Type B pancreatic cell (in vitro differentiated cells): ENCODE data around the gene KCNF1. TPM values are rescaled to one million over a fixed set of nuclear protein-coding genes. Genes with fewer than 3 reads are reported as not detected.

Experiments
- DNase-seq: peaks from one replicate; pipeline ENCODE4 v3.0.0; 2021; ENCODE audit warnings: mixed read lengths; ENCODE audit not compliant: unreplicated experiment; ENCODE audit errors: extremely low spot score
- H3K27ac Mint-ChIP-seq: 2 replicates; pipeline ENCODE4 v1.8.0; 2021; ENCODE audit warnings: mild to moderate bottlenecking, mixed read lengths
- H3K27me3 Mint-ChIP-seq: 2 replicates; pipeline ENCODE4 v1.8.0; 2021; ENCODE audit warnings: mixed read lengths
- H3K36me3 Mint-ChIP-seq: 2 replicates; pipeline ENCODE4 v1.8.0; 2021; ENCODE audit warnings: mixed read lengths
- H3K4me1 Mint-ChIP-seq: one replicate; pipeline ENCODE4 v1.8.0; 2021; ENCODE audit warnings: mixed read lengths; ENCODE audit not compliant: unreplicated experiment
- H3K4me3 Mint-ChIP-seq: 2 replicates; pipeline ENCODE4 v1.8.0; 2021; ENCODE audit warnings: mild to moderate bottlenecking, mixed read lengths
- H3K9me3 Mint-ChIP-seq: 2 replicates; pipeline ENCODE4 v1.8.0; 2021; ENCODE audit warnings: mixed read lengths
- CTCF ChIP-seq: fragments of 200-600 bp; sonication (generic); conservative IDR thresholded peaks from 2 replicates; pipeline ENCODE4 v1.5.0; 2021; ENCODE audit warnings: antibody characterized with exemption, mild to moderate bottlenecking
- total RNA-seq: library from RNA; stranded (reverse); gene quantifications from 2 replicates; pipeline ENCODE4 v1.2.1, GENCODE V29; 2021; ENCODE audit warnings: low replicate concordance

The KCNF1 gene
- total RNA-seq, 1 donor from 2014 or later, result 3.6 TPM

- Mint-ChIP-seq H3K27me3 (peaks cover 27% of the 10 kb centered on the region), H3K36me3 (no peaks in the 10 kb centered on the region), H3K4me3 (no peak overlapping the region), H3K27ac (no peak overlapping the region), H3K4me1 (peaks cover 21% of the 10 kb centered on the region), H3K9me3 (peaks cover 5% of the 10 kb centered on the region)
- TF ChIP-seq CTCF, result no peak
- no peak for DNase-seq
These were observed 36.4 kb downstream of the KCNF1 start for GRCh38 chr2:10948188-10948564.

GRCh38 chr2:10948606-10949230, 37.0 kb downstream of the KCNF1 start:
- H3K27me3 Mint-ChIP-seq, result peaks cover 27% of the 10 kb centered on the region
- peaks cover 5% of the 10 kb centered on the region for H3K9me3 Mint-ChIP-seq
- H3K27ac Mint-ChIP-seq, result no peak overlapping the region
- no peaks in the 10 kb centered on the region for H3K36me3 Mint-ChIP-seq
- H3K4me3 Mint-ChIP-seq, result no peak overlapping the region
- TF ChIP-seq CTCF, result no peak
- DNase-seq, result no peak
- peaks cover 21% of the 10 kb centered on the region for H3K4me1 Mint-ChIP-seq

- Mint-ChIP-seq H3K4me3 (no peak overlapping the region), H3K9me3 (peaks cover 5% of the 10 kb centered on the region), H3K36me3 (no peaks in the 10 kb centered on the region), H3K27ac (no peak overlapping the region), H3K27me3 (peaks cover 20% of the 10 kb centered on the region), H3K4me1 (peaks cover 21% of the 10 kb centered on the region)
- no peak for DNase-seq
- TF ChIP-seq CTCF, result no peak
These were observed 38.1 kb downstream of the KCNF1 start for GRCh38 chr2:10949835-10950234.

- peaks cover 5% of the 10 kb centered on the region for H3K9me3 Mint-ChIP-seq
- no peaks in the 10 kb centered on the region for H3K36me3 Mint-ChIP-seq
- no peak for DNase-seq
- TF ChIP-seq CTCF, result no peak
- peaks cover 20% of the 10 kb centered on the region for H3K27me3 Mint-ChIP-seq
- H3K4me3 Mint-ChIP-seq, result no peak overlapping the region
- H3K4me1 Mint-ChIP-seq, result peaks cover 14% of the 10 kb centered on the region
- H3K27ac Mint-ChIP-seq, result no peak overlapping the region
These were observed 40.1 kb downstream of the KCNF1 start for GRCh38 chr2:10951558-10952414.

- peaks cover 5% of the 10 kb centered on the region for H3K4me1 Mint-ChIP-seq
These were observed 42.7 kb downstream of the KCNF1 start for GRCh38 chr2:10954416-10954815.

More at GRCh38 chr2:10954416-10954815, 42.7 kb downstream of the KCNF1 start:
- Mint-ChIP-seq H3K36me3 (no peaks in the 10 kb centered on the region), H3K27me3 (peaks cover 28% of the 10 kb centered on the region), H3K4me3 (no peak overlapping the region), H3K27ac (no peak overlapping the region), H3K9me3 (peaks cover 5% of the 10 kb centered on the region)
- DNase-seq, result no peak
- no peak for TF ChIP-seq CTCF
